Right lobe of liver (tissue), 4 donors: ENCODE measurements around the gene SLC6A9.

Source experiments
- POLR2A ChIP-seq: fragments of 450-650 bp; IDR thresholded peaks from one replicate; pipeline ENCODE4 v1.6.1; 2017; ENCODE audit warnings: antibody characterized with exemption, mild to moderate bottlenecking
- TF ChIP-seq, protein P1 (sequence below), 4 donors: fragments of 200-600 bp in 3 of 4; fragments of 450-650 bp in 1 of 4; IDR thresholded peaks; one replicate each; pipeline versions ENCODE4 v1.5.1 to v1.8.0; 2016 to 2022; ENCODE audit warnings: antibody characterized with exemption in 4 of 4, mild to moderate bottlenecking in 2 of 4
- donor health status: DM: no; HTN: no; CAD: no.
- donor health status: DM: no; HTN: no; CAD: no.
- donor health status: DM: no; HTN: yes; CAD: no.

DNA sequence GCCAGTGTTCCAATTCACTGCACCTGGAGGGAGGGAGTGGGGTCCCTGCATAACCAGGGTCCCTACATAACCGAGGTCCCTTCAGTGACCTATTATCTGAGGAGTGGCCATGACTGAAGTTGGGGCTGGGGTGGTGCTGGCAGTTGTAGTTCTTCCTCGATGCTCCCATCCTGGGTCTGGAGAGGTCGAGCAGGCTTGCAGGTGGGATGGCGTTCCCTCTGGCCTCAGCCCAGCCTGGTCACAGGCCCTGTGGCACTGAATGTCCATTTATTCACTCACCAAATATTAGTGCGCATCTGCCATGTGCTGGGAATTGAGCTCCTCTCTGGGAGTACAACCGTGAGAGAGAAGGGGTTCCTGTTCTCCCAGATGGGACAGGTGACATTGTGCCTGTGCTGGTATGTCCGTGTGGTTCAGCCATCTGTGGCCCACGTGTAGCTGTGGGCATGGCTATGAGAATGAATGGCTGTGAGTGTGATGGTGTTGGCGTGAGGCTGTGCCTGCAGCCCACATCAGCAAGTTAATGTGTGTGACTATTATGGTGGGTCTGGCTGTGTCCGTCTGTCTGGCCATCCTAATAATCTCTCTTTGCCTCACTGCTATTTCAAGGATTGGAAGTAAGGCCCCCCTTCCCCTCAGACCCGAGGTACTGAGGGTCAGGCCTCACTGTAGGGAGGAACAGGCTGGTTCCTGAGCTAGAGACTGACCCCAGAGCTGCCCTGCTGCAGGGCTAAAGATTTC, 3.9 kb upstream of the SLC6A9 start:
- TF ChIP-seq, protein P1, sequence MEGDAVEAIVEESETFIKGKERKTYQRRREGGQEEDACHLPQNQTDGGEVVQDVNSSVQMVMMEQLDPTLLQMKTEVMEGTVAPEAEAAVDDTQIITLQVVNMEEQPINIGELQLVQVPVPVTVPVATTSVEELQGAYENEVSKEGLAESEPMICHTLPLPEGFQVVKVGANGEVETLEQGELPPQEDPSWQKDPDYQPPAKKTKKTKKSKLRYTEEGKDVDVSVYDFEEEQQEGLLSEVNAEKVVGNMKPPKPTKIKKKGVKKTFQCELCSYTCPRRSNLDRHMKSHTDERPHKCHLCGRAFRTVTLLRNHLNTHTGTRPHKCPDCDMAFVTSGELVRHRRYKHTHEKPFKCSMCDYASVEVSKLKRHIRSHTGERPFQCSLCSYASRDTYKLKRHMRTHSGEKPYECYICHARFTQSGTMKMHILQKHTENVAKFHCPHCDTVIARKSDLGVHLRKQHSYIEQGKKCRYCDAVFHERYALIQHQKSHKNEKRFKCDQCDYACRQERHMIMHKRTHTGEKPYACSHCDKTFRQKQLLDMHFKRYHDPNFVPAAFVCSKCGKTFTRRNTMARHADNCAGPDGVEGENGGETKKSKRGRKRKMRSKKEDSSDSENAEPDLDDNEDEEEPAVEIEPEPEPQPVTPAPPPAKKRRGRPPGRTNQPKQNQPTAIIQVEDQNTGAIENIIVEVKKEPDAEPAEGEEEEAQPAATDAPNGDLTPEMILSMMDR (IDR thresholded peaks at IDR 0.05), result no peak
- no peak for TF ChIP-seq POLR2A
